Dermis microvascular lymphatic vessel endothelial cell (primary cell): ENCODE results near the gene LDLRAP1. TPM values are rescaled to one million over a fixed set of nuclear protein-coding genes. Genes with fewer than 3 reads are reported as not detected.

Experiments
- DNase-seq, 2 donors: peaks; one replicate each; pipeline versions ENCODE4 v3.0.0 to v3.0.0-alpha.2; 2010; ENCODE audit warnings: low read depth in 2 of 2
- total RNA-seq: library from RNA; depleted of rRNA; stranded (reverse); fragments of >200 nt; gene quantifications from 2 replicates; pipeline ENCODE4 v1.2.1, GENCODE V29; 2014

The LDLRAP1 gene
- total RNA-seq, 1 donor from 2014 or later = 16.6 TPM

DNA sequence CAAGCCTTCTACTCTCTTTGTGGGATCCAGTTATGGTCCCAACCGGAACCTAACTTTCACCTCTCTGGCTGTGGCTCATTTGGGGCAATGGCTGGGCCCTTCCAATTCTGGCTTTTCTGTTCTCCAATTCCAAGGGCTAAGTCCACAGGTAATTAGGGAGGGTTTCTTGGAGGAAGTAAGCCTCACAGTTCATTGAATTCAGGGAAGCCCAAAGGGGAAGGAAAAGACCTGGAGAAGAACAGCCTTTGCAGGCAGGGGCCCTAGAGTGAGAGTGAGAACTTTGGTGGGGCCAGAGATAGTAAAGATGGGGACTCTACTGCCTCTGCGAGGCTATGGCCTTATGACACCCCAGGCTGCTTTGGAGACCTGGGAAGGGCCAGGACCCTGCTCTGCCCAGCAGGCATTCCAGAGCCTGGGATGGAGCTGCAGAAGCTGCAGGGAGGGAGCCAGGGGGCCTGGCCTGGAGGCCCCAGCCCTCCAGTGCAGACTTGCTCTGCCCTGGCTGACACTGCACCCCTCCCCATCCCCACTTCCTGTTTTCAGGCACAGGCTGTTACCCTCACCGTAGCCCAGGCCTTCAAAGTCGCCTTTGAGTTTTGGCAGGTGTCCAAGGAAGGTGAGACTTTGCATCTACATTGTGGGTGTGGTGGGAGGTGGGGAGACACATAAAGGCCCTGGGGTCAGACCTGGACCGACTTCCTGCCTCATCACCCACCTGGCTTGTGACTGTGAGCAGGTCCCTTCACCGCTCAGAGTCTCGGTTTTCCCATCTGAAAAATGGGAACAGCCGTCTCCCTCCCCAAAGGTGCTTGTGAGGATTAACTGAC, 18.9 kb downstream of the LDLRAP1 start:
- DNase-seq = no peak

DNA sequence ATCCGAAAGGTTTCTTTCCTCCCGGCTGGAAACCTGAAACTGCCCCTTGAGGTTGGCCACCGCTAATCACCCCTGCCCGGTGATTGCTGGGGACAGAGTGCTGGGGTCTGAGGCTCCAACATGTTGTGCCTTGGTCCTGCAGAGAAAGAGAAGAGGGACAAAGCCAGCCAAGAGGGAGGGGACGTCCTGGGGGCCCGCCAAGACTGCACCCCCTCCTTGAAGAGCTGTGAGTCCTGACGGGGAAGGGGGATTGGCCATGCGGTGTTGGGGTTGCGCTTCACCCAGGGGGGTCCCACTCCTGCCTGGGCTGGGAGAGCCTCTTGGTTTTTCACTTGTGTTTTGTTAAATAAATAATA, 19.5 kb downstream of the LDLRAP1 start:
- no peak for DNase-seq

DNA sequence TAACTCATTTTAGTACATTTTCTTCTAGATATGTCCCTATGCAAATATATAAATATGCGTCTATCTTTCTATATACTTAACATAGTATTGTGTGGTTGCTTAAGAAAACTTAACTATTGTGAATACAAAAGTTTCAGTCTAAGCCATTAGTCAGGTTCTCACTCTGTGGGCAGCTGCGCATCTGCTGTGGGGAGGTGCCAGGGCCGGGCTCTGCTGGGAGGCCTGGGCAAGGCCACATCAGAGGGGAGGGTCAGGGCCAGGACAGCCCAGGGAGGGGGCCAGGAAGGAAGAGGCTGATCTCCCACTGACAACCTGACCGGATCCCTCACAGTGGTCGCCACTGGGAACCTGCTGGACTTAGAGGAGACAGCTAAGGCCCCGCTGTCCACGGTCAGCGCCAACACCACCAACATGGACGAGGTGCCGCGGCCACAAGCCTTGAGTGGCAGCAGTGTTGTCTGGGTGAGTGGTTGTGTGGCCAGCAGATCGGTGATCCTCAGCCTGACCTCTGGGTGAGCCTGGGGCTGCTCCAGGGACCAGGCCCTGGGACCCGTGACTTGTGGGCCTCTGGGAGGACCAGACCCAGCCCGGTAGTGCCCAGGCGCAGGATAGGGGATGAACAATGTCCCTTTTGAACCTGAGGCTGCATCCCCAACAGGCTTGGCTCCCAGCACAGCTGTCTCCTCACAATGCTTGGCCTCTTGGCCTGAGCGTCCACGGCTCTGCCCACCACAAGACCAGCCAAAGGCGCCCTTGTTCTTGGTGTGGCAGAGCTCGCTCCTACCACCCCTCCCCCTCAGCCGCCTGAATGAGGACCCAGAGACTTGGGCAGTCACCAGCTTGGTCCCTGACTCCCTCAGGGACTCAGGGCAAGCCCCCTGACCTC, 20.2 kb downstream of the LDLRAP1 start:
- DNase-seq = no peak

DNA sequence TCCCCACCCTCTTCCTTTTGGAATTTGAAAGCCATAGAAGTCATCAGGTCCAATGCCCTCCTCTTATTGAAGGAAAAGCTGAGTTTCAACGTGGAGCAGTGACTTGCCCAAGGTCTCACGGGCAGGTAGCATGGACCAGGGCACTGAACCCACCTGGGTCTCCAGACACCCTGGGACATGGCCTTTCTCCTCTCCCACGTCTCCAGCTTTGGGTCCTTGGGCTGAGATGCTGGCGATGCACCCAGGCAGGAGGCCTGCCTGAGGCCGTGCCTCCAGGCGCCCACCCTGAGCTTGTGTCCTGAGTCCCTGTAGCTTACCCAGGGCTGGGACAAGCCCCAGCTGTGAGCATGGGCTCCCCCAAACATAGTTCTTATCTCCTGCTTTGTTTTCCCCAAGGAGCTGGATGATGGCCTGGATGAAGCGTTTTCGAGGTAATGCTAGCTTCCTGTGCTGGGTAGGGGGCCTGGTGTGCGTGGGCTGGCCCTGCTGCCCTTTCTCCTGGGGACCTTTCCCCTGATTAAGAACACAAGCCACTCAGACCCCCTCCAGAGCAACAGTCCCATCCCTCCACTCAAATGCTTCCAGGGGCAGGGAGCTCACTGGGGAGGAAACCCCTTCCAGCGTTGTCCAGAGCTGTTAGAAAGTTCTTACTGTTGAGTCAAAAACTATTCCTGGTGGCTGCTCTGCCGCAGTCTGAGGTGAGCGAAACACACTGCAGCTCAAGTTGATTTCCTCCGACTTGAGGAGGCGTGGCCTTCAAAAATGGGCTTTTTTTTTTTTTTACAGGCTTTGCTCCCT, 21.6 kb downstream of the LDLRAP1 start:
- DNase-seq = no peak

DNA sequence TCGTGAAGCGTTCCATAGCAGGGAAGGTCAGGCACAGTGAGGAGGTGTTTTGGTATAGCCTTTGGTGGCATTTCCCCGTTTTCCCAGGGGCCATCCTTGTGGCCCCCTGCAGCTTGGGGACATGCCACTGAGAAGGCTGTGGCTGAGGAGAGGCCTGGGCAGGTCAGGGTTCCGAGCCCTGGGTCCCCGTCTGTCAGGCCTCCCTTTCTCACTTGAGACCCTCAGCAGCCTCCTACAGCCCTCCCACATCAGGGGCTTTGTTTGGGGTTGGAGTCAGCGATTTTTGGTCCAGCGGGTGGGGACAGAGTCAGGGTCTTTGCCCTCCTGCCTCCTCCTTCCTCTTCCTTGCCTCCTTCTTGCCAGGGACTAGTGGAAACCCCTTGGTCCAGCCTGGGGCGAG, 22.2 kb downstream of the LDLRAP1 start:
- DNase-seq = no peak

DNA sequence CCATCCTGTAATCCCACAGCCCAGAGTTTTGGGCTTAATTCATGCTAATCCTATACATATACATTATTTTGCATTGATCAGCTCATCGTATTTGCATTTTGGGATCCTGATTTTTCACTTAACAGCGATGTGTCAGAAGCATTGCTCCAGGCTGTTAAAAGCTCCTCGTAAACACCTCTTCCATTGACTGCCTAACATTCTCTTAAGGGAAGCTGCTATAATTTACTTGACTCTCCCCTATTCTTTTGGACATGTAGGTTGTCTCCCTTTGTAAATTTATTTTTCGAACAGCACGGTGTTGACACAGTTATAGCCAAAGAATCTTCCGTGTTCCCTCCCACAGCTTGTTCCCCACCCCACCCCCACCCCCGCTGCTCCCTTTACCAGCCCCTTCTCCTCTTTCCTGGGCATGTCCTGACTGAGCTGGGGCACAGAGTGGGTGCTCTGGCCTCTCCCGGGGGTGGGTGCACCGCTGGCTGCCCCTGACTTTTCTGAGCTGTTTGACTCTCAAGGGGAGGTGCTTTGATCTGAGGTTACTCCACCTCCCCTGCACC, 22.8 kb downstream of the LDLRAP1 start:
- DNase-seq = no peak

DNA sequence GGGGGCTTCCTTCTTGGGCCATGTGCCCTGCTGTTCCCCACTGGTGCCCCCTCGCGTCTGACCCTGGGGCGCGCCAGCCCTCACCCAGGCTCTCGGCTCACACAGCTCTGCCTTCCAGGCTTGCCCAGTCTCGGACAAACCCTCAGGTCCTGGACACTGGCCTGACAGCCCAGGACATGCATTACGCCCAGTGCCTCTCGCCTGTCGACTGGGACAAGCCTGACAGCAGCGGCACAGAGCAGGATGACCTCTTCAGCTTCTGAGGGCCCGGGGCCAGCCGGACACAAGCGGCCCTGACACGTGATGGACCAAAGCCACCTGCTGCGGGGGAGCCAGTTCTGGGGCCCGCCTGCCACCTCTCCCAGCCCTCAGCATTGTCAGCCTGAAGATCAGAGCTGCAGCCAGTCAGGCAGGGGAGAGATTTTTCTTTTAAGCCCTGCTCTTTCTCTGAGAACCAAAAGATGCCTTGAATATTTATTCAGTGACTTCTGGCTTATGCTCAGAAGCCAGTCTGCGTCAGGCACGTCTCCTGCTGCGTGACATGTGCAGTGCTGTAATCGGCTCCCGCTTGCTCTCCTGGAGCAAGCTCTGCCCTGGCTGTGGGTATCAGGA, 23.4 kb downstream of the LDLRAP1 start:
- DNase-seq = no peak

DNA sequence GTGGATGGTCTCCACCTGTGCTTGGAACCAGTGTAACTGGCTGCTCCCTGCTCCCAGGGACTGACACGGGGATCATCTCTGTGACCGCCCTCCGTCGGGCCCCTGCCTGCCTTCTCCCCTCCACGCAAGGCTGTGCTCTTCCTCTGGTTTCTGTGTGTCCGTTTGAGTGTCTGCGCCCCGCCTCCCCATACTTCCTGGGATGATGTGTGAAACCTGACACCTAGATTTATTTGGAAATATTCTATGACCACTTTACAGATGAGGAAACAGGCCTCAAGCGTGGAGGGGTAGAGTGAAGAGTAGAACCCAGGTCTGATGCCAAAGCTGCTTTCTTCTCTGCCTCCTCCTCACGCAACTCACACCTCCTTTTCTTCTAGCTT, 24.3 kb downstream of the LDLRAP1 start:
- DNase-seq = no peak

DNA sequence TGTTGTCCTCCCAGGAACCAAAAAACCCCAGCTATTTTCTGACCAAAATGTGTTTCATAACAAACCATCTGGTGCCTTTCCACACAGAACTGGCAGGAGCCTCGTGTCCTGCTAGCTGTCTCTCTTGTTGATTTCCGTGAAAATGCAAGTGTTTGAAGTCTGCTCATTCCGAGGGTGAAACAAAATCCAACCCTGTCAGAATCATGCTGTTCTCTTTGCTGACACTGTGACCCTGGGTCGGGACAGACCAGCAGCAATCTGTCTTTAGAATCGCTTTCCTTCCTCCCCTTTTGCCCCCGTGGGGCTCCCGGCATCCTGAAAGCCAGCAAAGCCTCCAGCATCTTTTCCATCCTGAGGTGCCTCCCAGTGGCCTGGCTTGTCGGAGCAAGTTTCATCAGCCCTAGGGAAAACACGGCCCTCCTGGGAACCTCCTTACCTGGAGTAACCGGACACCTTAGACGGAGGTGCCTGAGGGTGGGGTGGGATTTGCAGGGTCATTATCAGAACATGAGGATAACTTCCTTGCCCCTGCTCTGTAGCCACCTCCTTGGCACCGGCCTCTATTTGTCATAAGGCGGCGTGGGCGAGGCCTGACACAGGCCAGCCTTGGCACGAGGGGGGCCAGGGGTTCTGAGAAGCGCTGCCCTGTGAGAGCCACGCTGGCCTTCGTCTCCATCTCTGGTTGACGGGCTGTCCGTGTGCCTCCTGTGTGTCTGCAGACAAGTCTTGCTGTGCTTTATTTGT, 24.9 kb downstream of the LDLRAP1 start:
- DNase-seq = no peak

DNA sequence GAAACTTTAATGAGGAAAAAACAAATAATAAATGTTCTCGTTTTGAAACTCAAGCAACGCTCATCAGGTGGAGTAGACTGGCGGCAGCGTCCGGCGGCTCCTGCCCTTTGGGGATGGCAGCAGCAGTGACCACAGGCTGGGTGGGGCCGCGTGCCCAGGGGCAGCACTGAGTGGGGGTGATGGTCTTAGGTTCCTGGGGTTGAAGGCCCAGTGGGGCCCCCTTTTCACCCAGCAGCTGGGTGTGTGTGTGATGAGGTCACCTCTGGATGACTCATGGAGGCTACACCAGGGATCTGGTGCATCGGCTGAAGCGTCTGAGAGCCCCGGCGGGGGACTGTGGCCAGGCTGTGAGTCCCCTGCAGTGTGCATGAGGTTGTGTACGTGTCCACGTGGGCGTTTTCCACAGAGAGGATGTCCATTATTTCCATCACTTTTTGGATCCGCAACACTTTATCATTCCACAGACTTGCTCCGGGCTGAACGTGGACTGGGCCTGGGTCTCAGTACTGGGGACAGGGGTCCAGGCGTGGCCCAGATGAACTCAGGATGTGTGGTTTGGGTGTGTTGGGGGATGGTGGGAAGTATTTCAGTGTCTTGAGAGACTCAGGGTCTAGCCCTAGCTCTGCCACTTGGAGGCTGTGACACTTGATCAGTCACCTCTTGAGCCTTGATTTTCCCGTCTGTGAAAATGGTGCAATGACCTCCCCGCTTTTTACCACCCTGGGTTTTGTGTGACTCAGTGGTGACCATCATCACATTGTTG, 25.6 kb downstream of the LDLRAP1 start:
- DNase-seq = no peak

DNA sequence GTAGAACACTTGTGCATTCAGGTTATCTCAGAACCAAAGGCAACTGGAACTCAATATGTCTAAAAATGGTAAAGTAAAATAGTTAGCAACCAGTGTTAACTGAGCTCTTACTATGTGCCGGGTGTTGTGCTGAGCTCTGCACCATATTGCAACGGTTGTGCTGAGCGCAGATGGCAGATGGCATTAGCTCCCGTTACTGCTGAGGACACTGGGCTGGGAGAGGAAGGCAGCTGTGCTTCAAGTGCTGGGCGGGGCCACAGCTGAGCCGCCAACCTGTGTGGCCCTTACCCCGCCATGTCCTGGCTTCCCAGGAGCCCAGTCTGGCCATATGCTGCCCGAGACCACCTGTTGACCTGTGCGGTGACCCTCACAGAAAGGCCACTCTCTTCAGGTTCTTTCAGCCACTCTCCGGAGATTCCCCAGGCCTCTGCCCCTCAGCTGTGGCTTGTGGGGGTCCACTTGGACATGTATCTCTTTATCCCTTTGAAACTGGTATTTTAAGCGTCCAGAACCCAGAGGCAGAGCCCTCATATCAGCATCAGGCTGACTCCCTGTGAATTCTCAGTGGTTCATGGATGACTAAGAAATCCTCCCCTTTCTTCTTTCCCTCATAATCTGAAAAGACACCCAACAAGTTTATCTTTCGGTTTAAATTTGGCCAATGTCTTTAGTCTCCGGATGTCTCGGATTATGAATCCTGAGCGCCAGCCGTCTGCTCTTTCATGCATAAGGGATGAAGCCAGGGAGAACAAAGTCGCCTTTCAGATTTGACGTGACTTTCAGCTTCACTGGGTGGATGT, 26.4 kb downstream of the LDLRAP1 start:
- no peak for DNase-seq

DNA sequence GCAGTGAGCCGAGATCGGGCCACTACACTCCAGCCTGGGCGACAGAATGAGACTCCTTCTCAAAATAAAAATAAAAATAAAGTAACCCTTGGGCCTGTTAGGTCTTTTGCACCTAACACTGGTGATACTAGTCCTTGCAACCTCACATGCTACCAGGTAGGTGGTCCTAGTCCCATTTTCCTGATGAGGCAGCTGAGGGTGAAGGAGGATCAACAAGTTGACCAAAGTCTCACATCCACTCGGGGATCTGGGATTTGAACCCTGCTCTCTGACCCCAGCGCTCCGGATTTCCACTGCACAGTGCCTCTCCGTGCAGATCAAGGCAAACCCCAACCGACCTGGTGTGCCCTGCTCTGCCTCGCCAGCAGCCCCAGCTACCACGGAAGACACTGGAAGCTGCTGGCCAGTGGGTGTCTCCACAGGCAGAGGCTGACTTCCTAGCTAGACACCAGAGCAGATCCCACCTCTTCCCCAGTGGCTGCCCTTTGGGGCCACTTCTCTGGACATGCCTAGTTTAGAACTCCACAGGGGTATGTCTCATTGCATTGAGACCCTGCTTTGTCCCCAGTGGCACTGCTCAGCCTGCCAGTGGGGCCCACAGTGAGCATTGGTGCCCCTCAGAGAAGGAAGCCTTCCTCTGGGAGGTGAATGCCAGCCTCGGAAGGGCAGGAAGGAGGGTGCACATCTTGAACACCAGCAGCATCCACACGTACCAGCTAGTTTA, 27.6 kb downstream of the LDLRAP1 start:
- DNase-seq = no peak

DNA sequence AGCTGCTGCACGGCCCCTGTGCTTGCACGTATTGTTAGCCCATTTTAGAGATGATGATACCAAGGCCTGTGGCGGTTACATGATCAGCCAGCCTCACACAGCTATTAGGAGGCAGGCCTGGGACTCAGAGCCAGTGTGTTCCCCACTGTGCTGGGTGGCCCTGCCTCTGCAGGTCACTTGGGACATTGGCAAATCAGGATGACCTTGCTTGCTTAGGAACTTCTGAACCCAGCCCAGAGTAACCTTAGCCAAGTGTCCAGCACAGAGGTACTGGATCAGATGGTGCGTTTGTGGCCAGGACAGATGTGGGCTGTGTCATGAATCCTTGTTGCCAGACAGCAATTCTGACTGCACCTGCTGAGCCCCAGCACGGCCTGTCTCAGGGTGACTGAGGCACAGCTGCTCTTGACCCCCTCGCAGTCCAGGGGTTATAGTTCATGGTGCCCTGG, 28.1 kb downstream of the LDLRAP1 start:
- no peak for DNase-seq

DNA sequence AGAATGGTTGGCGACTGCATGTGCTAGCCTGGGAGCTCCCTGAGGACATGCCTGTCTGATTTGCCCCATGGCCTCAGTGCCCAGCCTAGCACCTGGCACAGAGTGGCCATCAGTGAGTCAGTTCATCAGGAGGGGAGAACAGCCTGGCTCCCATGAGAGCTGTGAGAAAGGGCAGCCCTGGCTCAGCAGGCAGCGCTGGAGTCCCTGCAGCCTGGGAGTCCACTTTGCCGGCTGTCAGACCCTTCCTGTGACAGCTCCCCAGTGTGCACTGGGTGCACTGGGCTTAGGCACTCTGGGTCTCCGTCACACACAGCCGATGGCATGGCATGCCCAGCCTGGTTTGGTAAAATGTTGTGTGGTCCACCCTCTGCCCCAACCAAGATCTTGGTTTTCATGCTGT, 28.7 kb downstream of the LDLRAP1 start:
- DNase-seq = no peak

DNA sequence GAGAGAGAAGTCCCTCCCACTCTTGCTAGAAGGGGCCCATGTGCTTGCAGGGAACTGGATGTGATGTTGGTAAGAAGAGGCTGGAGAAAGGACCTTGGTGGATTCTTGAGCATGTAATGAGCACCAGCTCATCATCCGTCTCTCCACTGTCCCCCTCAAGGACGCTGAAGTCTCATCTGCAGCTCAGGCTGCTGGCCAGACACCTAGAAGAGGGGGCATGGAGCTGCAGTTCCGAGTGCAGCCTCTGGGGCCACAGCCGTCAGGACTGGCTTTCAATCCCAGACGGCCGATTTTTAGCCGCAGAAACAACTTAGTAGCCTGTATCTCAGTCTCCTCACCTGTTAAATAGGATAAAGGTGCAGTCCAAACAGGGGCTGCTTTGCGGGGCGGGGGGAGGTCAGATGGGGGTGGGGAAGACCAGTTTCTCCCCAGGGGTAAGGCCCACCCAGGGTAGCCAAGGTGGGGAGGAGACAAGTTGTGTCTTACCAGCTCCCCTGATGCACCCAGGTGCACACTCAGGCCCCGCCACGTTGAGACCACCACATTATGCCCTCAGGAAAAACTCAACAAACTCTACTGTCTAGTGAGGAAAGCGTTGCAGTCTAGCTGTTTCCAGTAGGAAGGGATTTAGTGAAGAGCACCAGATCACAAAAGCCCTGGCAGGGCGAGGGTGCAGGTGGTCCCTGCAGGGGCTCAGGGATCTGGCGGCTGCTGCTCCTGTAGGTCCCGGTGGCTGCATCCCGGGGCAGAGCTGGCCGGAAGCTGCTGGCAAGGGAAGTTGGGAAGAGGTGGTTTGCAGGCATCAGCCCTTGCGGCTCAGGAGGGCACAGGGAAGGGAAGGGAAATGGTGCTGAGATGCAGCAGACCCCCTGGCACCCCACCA, 29.5 kb downstream of the LDLRAP1 start:
- peak; percentile 17 to 54 for DNase-seq

DNA sequence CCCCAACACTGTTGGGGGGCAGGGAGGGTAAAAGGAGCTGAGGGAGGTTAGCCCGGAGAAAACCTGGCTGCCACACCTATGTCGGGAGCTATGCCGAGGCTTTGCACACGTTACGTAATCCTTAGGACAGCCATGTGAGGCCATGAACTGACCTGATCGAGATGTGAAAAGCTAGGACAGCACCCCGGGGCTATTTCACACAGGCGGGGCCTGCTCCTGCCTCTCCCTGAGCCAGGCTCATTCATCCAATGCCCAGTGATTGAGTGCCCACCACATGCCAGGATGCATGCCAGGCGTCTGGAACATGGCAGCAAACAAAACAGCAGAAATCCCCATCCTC, 30.2 kb downstream of the LDLRAP1 start:
- DNase-seq = no peak

DNA sequence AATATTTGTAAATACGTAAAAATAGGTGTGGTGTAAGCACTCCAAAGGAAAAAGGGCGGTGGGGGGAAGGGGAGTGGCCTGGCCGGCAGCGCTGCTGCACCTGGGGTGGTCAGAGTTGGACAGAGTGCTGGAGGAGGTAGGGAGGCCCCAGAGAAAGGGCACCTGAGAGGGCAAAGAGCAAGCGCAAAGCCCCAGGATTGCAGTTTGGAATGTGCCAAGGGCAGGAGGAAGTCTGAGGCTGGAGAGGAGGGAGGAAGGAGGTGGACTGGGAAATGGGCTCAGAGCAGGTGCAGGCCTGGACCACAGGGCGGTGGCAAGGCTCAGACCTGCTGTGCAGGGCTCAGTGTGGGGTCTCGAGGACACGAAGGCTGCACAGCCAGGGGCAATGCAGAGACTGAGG, 30.6 kb downstream of the LDLRAP1 start:
- no peak for DNase-seq
